ENCODE data around the gene CISH.

GRCh38 chr3:50630877-50631276 is 19.3 kb upstream of the CISH start:
- no peak for TF ChIP-seq SUZ12 (IDR thresholded peaks at IDR 0.05; ENCODE audit: extremely low read depth, insufficient read depth, insufficient read length)
- TF ChIP-seq YY1 (IDR thresholded peaks at IDR 0.05; ENCODE audit: insufficient read depth, insufficient read length) = no peak
- TF ChIP-seq ZNF274 (IDR thresholded peaks at IDR 0.05; ENCODE audit: low read depth, low read length) = no peak
